HG03575 (cell line): Measurements from ENCODE around the gene ZBTB32.
"Not testable (repeated sequence)": the region's sequence is repeated elsewhere in the genome, so short reads cannot be mapped to it uniquely, and the experiment has no call there.

ENCODE experiments used
- ATAC-seq: cut with Tn5 transposase; IDR thresholded peaks from one replicate; pipeline ENCODE4 v1.9.1; 2021; ENCODE audit not compliant: unreplicated experiment, insufficient number of reproducible peaks, low FRiP score; ENCODE audit errors: extremely low read depth

ZBTB32 gene, protein sequence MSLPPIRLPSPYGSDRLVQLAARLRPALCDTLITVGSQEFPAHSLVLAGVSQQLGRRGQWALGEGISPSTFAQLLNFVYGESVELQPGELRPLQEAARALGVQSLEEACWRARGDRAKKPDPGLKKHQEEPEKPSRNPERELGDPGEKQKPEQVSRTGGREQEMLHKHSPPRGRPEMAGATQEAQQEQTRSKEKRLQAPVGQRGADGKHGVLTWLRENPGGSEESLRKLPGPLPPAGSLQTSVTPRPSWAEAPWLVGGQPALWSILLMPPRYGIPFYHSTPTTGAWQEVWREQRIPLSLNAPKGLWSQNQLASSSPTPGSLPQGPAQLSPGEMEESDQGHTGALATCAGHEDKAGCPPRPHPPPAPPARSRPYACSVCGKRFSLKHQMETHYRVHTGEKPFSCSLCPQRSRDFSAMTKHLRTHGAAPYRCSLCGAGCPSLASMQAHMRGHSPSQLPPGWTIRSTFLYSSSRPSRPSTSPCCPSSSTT

DNA sequence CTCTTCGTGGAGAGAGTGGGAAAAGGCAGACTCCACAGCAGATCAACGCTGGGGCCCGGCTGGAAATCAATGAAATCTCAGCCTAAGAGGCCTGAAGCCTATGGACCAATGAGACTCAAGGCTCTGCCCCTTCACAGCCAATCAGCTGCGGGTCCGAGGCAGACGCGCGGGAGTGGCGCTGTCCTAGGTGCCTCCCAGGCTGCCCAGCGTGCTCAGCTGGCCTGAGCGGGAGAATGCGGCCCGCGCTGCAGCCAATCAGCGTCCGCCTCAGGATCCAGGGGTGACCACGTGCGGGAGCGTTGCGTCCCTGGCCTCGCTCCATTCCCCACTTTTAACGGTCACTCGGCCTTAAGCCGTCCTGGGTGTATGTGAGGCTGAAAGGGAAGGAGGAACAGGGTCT, at the start of gene ZBTB32:
Gene ZBTB32, plus strand, starts transcription at position 341 of the 400 bp plus-strand sequence. CDS start 10,069 bp downstream, outside the sequence.
- ATAC-seq = no peak

DNA sequence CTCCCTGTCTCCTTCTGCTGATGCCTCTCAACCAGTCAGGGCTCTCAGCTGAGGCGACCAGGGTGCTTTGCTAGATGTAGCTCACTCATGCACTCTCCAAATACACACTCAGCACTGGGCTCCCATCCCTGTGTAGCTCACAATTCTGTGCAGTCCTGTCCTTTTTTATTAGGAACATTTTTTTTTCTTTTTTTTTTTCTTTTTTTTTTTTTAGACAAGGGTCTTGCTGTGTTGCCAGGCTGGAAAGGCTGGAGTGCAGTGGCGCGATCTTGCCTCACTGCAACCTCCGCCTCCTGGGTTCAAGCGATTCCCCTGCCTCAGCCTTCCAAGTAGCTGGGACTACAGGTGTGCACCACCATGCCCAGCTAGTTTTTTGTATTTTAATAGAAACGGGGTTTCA, 49.5 kb upstream of the ZBTB32 start:
- ATAC-seq = not testable (repeated sequence)

DNA sequence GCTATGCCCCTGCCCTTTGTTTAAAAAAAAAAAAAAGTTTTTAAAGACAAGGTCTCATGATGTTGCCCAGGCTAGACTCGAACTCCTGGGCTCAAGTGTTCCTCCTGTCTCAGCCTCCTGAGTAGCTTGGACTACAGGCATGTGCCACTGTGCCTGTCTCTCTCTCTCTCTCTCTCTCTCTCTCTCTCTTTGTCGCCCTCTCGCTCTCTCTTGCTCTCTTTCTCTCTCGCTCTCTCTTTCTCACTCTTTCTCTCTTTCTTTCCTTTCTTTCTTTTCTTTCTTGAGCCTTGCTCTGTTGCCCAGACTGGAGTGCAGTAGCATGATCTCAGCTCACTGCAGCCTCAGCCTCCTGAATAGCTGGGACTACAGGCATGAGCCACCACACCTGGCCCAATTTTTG, 48.8 kb upstream of the ZBTB32 start:
- no peak for ATAC-seq

DNA sequence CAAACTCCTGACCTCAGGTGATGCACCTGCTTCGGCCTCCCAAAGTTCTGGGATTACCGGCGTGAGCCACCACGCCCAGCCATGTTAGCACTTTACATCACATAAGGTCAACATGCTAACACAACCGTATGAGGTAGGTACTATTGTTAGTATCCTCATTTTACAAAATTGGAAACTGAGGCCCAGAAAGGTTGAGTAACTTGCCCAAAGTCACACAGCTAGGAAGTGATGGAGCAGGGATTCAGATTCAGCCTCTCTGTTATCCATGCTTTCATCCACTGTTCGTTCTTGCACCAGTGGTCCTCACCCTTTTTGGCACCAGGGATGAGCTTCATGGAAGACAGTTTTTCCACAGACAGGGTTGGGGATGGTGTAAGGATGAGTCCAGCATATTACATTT, 47.7 kb upstream of the ZBTB32 start:
- ATAC-seq = no peak

DNA sequence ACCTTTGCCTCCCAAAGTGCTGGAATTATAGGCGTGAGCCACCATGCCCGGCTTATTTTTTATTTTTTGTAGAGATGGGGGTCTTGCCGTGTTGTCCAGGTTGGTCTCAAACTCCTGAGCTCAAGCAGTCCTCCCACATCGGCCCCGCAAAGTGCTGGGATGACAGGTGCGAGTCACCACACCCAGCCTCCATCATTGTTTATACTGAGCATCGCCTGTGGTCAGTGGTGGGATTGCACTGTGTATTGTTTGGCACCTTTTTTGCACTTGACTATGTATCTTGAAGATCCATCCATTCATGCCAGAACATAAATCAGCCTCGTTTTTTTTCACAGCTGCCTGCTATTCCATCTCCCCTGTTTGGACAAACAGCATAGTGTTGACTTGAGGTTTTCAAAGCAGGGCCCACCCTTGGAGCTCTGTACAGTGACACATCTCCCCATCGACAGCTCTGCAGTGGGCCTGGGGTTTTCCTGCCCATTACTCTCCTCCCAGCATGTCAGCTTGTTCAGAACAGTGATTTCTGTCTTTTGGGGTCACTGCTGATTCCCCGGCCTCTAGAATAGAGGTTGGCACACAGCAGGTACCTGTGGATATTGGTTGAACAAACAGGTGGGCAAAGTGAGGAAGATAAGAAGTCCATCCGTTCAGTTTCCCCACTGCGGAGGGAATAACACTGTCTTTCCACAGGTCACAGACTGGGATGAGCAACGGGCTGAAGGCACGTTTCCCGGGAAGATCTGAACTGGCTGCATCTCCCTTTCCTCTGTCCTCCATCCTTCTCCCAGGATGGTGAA, 46.3 kb upstream of the ZBTB32 start:
- no peak for ATAC-seq

DNA sequence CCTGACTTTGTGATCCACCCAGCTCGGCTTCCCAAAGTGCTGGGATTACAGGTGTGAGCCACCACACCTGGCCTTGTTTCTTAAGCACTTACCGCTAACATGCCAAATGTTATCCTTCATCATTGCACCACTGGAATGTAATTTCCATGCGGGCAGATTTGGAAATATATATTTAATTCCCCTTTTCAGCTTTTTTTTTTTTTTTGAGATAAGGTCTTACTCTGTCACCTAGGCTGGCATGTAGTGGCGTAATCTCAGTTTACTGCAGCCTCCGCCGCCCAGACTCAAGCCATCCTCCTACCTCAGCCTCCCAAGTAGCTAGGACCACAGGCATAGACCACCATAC, 42.4 kb upstream of the ZBTB32 start:
- ATAC-seq = no peak

DNA sequence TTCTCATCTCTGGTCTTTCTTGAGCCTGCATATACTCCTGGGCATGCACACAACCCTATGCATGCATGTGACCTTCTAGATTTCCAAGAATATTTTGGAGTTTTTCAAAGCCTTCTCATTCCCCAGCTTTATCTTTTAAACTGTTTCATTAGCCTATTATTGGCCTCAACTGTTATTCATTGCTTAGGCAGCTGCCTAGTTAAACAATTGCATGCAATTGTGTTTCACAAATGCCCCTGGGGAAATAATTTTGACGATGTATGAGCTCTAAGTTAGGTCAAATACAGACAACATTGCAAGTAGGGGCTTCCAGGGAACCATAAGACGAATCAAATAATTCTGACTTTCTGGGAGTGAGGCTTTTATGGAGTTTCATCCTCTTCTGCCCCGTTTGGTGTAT, 40.4 kb upstream of the ZBTB32 start:
- ATAC-seq = no peak

DNA sequence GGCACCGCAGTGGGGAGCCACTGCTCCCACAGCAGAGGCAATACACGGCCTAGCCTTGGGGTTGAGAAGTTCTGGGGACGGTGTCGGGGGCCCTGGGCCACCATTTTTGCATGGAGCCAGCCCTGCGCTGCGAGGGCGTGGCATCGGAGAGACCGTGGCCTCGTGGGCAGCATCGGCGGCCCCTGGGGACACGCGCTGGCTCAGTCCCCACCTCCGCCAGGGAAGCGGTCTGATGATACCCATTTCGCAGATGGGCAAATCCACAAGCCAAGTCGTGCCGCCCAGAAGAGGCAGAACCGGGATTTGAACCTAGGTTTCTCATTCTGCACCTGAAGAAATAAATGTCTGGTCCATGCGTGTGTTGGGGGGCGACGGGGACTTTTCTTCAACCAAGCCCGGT, 39.2 kb upstream of the ZBTB32 start:
- no peak for ATAC-seq

DNA sequence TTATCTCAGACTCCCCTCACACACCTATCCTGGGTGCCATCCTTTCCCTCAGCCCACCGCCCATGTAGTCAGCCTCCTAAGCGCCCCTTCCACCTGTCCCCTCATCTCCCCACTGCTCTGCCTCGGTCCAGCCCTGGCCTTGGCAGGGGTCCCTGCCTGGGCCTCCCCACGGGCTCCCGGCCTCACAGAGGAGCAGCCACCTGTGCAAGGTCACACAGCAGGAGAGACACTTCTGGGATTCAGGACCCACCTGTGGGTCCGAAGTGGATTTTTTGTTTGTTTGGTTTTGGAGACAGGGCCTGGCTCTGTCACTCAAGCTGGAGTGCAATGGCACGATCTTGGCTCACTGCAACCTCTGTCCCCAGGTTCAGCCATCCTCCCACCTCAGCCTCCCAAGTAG, 38.8 kb upstream of the ZBTB32 start:
- no peak for ATAC-seq

DNA sequence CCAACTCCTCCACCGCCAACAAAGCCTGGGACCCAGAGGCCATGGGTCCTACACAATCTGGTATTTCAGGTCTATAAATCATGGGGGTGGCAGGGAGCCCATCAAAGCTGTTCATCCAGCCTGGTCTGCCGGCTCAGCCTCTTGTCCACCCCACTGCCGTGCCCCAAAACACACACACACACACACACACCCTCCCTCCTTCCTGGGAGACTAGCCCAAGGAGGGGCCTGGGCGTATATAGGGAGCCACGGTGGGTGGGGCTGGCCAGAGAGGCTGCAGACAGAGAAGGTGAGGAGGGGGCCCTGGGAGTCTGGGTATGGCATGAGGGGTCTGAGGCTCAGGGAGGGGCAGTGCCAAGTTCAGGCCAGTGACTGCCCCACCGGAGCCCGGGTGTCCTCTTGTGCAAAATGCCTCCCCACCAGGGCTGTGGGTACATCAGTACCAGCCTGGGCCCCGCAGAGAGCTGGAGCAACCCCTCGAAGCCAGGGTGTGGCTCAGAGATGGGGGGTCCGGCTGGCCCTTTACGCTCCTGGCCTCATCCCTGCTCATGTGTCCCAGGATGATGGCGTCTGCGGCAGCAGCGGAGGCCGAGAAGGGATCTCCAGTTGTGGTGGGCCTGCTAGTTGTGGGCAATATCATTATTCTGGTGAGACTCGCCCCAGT, 38.0 kb upstream of the ZBTB32 start, which contains the start of gene UPK1A:
Gene UPK1A, plus strand, starts transcription at position 267 of the 663 bp plus-strand sequence. Its CDS starts 296 bp downstream, at position 563.
- no peak for ATAC-seq

DNA sequence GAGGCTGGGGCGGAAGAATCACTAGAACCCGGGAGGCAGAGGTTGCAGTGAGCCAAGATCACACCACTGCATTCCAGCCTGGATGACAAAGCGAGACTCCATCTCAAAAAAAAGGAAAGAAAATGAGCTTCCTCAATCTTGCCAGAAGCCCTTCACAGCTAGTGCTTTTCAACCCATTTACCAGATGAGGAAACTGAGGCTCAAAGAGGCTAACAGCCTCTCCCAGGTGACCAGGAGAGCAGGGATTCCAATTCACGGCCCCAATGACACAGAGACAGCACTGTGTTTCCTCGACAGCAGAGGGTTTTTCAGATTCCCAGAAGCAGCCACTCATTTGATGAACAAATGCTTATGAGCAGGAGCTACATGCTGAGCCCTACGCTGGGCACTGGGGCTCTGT, 34.8 kb upstream of the ZBTB32 start:
- ATAC-seq = no peak

DNA sequence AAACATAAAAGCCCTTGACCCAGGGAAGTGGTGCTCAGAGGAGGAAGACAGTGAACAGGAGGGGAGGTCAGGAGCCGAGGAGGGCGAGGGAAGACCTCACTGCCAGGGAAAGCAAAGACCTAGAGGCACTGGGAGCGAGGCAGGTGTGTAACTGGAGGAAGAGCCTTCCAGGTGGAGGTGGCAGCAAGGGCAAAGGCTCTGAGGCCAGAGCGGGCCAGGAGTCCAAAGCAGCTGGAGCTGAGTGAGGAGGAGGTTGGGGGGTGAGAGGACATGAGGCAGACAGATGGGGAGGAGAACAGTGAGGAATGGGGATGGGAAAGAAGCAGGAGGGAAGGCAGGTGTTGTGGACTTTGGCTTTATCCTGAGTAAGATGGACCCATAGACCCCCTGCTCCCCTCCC, 34.4 kb upstream of the ZBTB32 start:
- no peak for ATAC-seq

DNA sequence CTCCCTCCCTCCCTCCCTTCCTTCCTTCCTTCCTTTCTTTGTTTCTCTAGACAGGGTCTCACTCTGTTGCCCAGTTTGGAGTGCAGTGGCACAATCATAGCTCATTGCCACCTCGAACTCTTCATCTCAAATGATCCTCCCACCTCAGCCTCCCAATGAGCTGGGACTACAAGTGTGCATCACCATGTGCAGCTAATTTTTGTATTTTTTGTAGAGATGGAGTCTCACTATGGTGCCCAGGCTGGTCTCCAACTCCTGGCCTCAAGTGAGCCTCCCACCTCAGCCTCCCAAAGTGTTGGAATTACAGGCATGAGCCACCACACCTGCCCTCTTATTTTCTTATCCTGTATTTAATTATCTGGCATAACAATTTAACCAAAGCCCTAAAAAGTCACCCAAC, 33.7 kb upstream of the ZBTB32 start:
- no peak for ATAC-seq

DNA sequence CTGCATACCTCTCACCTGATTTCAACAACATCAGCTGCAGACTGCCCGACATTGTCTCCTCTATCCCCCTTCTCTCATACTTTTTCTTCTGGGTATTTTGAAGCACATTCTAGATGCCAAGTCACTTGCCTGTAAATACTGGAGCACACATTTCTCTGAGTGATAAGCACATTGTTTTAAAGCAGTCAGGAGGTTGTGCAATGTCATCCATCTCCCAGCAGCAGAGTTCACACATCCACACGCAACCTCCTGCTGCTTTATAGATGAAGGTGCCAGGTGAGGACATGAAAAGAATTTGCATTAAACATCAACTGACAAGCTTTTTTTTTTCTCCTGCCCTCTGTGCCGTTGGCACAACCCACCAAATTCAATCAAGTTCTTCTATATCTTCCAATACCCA, 32.5 kb upstream of the ZBTB32 start:
- no peak for ATAC-seq

DNA sequence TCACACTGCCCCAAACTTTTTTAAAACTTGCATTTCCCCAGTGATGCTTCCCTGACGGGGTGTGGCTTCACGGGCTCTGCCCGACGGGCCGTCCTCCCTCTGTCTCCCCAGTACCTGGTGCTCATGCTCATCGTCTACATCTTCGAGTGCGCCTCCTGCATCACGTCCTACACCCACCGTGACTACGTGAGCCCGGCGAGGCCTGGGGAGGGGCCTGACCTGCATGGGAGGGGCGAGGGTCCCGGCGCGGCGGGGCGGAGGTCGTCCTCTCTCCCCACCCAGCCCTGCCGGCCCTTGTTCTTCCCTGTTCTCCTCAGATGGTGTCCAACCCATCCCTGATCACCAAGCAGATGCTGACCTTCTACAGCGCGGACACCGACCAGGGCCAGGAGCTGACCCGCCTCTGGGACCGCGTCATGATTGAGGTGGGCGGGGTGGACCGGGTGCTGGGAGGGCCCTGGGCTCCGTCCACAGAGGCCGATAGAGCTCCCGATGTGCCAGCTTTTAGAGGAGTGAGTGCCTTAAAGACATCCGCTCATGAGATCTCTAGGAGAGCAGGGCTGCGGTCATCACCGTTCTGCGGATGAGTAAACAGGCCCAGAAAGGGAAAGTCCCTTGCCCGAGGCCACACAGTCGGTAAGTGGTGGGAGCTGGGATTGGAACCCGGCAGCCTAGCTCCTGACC, 31.1 kb upstream of the ZBTB32 start:
- no peak for ATAC-seq

DNA sequence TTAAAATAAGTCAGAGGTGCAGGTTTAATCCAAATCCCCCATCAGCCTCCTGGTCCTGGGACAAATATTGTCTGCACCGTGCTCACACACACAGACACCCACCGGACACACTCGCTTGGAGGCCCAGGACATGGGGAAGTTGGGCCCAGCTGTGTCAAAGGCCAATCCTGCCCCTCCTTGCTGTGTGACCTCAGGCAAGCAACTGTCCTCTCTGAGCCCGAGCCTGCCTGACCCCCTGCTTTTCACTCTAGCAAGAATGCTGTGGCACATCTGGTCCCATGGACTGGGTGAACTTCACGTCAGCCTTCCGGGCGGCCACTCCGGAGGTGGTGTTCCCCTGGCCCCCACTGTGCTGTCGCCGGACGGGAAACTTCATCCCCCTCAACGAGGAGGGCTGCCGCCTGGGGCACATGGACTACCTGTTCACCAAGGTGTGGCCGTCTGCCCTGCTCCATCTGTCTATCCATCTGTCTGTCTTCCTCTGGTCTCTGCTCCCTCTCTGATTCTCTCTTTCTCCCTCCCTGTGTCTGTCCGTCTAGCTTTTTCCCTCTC, 28.7 kb upstream of the ZBTB32 start:
- ATAC-seq = no peak

DNA sequence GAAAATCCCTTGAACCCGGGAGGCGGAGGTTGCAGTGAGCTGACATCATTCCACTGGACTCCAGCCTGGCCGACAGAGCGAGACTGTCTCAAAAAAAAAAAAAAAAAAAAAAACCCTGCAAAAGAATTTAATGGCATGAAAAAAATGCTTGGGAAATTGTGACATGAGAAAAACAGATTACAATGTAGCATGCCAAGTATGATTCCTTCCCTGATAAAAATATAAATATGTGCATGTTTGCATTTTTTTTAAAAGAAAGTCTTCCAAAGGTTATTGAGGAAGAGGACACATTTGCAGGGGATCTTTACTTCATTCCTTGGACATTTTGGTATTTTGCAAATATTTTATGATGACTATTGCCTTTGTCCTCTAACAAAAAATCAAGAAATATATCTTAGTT, 14.5 kb upstream of the ZBTB32 start:
- no peak for ATAC-seq

DNA sequence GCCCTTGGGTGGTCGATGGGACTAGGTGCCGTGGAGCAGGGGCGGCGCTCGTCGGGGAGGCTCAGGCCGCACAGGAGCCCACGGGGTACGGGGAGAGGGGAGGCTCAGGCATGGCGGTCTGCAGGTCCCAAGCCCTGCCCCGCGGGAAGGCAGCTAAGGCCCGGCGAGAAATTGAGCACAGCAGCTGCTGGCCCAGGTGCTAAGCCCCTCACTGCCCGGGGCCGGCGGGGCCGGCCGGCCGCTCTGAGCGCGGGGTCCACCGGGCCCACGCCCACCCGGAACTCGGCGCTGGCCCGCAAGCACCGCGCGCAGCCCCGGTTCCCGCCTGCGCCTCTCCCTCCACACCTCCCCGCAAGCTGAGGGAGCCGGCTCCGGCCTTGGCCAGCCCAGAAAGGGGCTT, 13.3 kb upstream of the ZBTB32 start:
- ATAC-seq = not testable (repeated sequence)

DNA sequence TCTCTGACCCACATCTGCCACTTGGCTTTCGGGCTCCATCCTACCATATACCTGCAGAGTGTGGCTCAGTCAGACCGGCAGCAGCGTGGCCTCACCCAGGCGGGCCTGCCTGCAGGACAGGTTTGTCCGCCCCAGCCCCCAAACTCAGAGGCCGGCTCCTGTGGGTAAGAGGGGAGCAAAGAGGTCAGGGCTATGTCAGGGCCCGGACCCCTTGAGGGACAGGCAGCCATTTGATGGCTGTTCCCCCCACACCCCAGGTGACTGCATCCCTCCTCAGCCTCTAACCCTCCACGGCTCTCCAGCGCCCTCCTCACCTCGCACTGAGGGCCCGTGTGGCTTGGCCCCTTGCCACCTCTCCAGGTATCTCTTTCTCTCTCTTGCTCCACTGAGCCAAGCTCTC, 12.3 kb upstream of the ZBTB32 start:
- no peak for ATAC-seq
